Transverse colon (tissue), 4 donors: ENCODE data around the gene SLC12A7. TPM values are rescaled to one million over a fixed set of nuclear protein-coding genes. Genes with fewer than 3 reads are reported as not detected.

Experiments
- DNase-seq: peaks from one replicate; pipeline ENCODE4 v3.0.0-alpha.2; 2019
- H3K27ac ChIP-seq, 4 donors: fragments of 200-600 bp; sonication (generic); 2 replicates each; pipeline ENCODE4 v1.5.1; 2016 to 2018; ENCODE audit warnings: inconsistent platforms in 4 of 4
- H3K27me3 ChIP-seq: fragments of 200-600 bp; sonication (generic); 2 replicates; pipeline ENCODE4 v1.5.1; 2017; ENCODE audit warnings: inconsistent platforms
- H3K36me3 ChIP-seq, 4 donors: fragments of 200-600 bp; sonication (generic); 2 replicates each; pipeline ENCODE4 v1.5.1; 2017 to 2019; ENCODE audit warnings: inconsistent platforms in 4 of 4
- H3K4me1 ChIP-seq, 4 donors: fragments of 200-600 bp; sonication (generic); 2 replicates each; pipeline ENCODE4 v1.5.1; 2017 to 2020; ENCODE audit warnings: inconsistent platforms in 4 of 4
- H3K4me3 ChIP-seq, 4 donors: fragments of 200-600 bp; sonication (generic); 1 replicate in 1 of 4; 2 replicates in 3 of 4; pipeline versions ENCODE4 v1.5.1 to v1.6.1; 2017 to 2019; ENCODE audit warnings: inconsistent platforms in 4 of 4
- H3K9me3 ChIP-seq, 2 donors: fragments of 200-600 bp; sonication (generic); 2 replicates each; pipeline ENCODE4 v1.5.1; 2017 to 2019; ENCODE audit warnings: inconsistent platforms in 2 of 2
- CTCF ChIP-seq, 5 experiments: fragments of 200-600 bp in 3 of 5; fragments of 450-650 bp in 2 of 5; sonication (generic) in 3 of 5; IDR thresholded peaks; 1 replicate in 2 of 5; 2 replicates in 3 of 5; pipeline ENCODE4 v1.5.1; 2016 to 2017; ENCODE audit warnings: antibody characterized with exemption in 5 of 5, inconsistent platforms in 3 of 5, mild to moderate bottlenecking in 2 of 5, moderate library complexity in 1 of 5
- EP300 ChIP-seq: sonication (generic); formaldehyde crosslinking; IDR thresholded peaks from one replicate; pipeline ENCODE4 v1.6.1; 2017; ENCODE audit warnings: antibody characterized with exemption, low read depth
- POLR2A ChIP-seq: fragments of 450-650 bp; IDR thresholded peaks from one replicate; pipeline ENCODE4 v1.6.1; 2016; ENCODE audit warnings: antibody characterized with exemption, mild to moderate bottlenecking, moderate library complexity
- POLR2AphosphoS5 ChIP-seq, 3 donors: sonication (generic); formaldehyde crosslinking; IDR thresholded peaks; one replicate each; pipeline ENCODE4 v1.6.1; 2016; ENCODE audit warnings: antibody characterized with exemption in 3 of 3
- WGBS, 2 donors: methylation state at CpG; one replicate each; pipeline ENCODE4 v1.1.5; 2018; ENCODE audit warnings: low coverage in 1 of 2; 5-methylcytosine and 5-hydroxymethylcytosine counted together
- in situ Hi-C, 4 donors: fragments of 200-750 bp; cut with MboI; loops; one replicate each; pipeline versions ENCODE4 v1.15.0 to v1.15.1; 2017; ENCODE audit warnings: low sequenced_read_pairs in 3 of 4, low pct_ligation_motif_present in 1 of 4, low pct_unique_long_range_greater_than_20kb in 1 of 4
- intact Hi-C: fragments of 100-400 bp; cut with DNase I; formaldehyde crosslinking; loops from one replicate; pipeline ENCODE4 v1.15.1; 2023; ENCODE audit warnings: low total_unique reads
- total RNA-seq, 4 donors: library from RNA; depleted of rRNA; stranded (reverse); fragments of >200 nt; gene quantifications; one replicate each; pipeline ENCODE4 v1.1.0, GENCODE V29; 2016

SLC12A7 gene
- total RNA-seq, 4 donors from 2014 or later: 60.7 to 144 (median 61.4) TPM

- no peak for DNase-seq
These were observed 22.2 kb downstream of the SLC12A7 start for GRCh38 chr5:1089621-1090040.

GRCh38 chr5:1089146-1089545 lies 22.7 kb downstream of the SLC12A7 start:
- in situ Hi-C loops: no loop called here
- 64 to 78% methylated on average over 4 to 11 of the region's 11 CpGs for WGBS, 2 donors
- H3K27ac ChIP-seq: peak overlapping the region in 1 of 4 donors; percentile 20
- H3K4me3 ChIP-seq: no peak overlapping the region
- no peak for TF ChIP-seq CTCF (IDR thresholded peaks at IDR 0.05)
- TF ChIP-seq EP300: no peak
- no peak for TF ChIP-seq POLR2AphosphoS5 (IDR thresholded peaks at IDR 0.05)
- TF ChIP-seq POLR2A: no peak
- intact Hi-C loops: no loop called here
- peaks cover 0 to 15% (median 4%) of the 10 kb centered on the region in 4 donors for H3K4me1 ChIP-seq
- peaks cover 0 to 18% (median 7%) of the 10 kb centered on the region in 4 donors for H3K36me3 ChIP-seq
- no peak for DNase-seq
- H3K9me3 ChIP-seq: no peaks in the 10 kb centered on the region
- H3K27me3 ChIP-seq: no peaks in the 10 kb centered on the region

More at GRCh38 chr5:1089621-1090040, 22.2 kb downstream of the SLC12A7 start:
- in situ Hi-C loops (no loop called here), intact Hi-C loops (no loop called here)
- H3K27ac ChIP-seq: peak overlapping the region in 1 of 4 donors; percentile 20
- H3K27me3 ChIP-seq: no peaks in the 10 kb centered on the region
- H3K4me3 ChIP-seq: no peak overlapping the region
- peaks cover 0 to 15% (median 4%) of the 10 kb centered on the region in 4 donors for H3K4me1 ChIP-seq
- no peaks in the 10 kb centered on the region for H3K9me3 ChIP-seq
- peaks cover 0 to 14% (median 7%) of the 10 kb centered on the region in 4 donors for H3K36me3 ChIP-seq
- TF ChIP-seq POLR2A: no peak
- TF ChIP-seq EP300: no peak
- no peak for TF ChIP-seq CTCF (IDR thresholded peaks at IDR 0.05)
- TF ChIP-seq POLR2AphosphoS5 (IDR thresholded peaks at IDR 0.05): no peak
- WGBS, 2 donors: 33 to 57% methylated on average over 3 to 12 of the region's 15 CpGs

GRCh38 chr5:1088726-1089125 lies 23.1 kb downstream of the SLC12A7 start:
- 92% methylated on average over 14 of the region's 30 CpGs; no CpG with 5 or more reads in 1 of the 2 donors for WGBS, 2 donors
- no peak overlapping the region for H3K27ac ChIP-seq

GRCh38 chr5:1088031-1088430 lies 23.8 kb downstream of the SLC12A7 start:
- Histone ChIP-seq H3K27me3 (no peaks in the 10 kb centered on the region), H3K36me3 (peaks cover 0 to 21% (median 9%) of the 10 kb centered on the region in 4 donors), H3K4me1 (peaks cover 0 to 9% (median 4%) of the 10 kb centered on the region in 4 donors), H3K4me3 (no peak overlapping the region), H3K9me3 (no peaks in the 10 kb centered on the region), H3K27ac (no peak overlapping the region)
- TF ChIP-seq EP300 (no peak), POLR2AphosphoS5 (IDR thresholded peaks at IDR 0.05) (no peak), CTCF (IDR thresholded peaks at IDR 0.05) (no peak), POLR2A (no peak)
- in situ Hi-C loops: no loop called here
- intact Hi-C loops: no loop called here
- no peak for DNase-seq
- WGBS, 2 donors: 96 to 100% methylated on average over 2 to 22 of the region's 26 CpGs

More at GRCh38 chr5:1088726-1089125, 23.1 kb downstream of the SLC12A7 start:
- DNase-seq: no peak
- Histone ChIP-seq H3K36me3 (peaks cover 0 to 21% (median 7%) of the 10 kb centered on the region in 4 donors), H3K27me3 (no peaks in the 10 kb centered on the region), H3K4me1 (peaks cover 0 to 13% (median 4%) of the 10 kb centered on the region in 4 donors), H3K4me3 (no peak overlapping the region), H3K9me3 (no peaks in the 10 kb centered on the region)
- intact Hi-C loops: no loop called here
- in situ Hi-C loops: no loop called here
- TF ChIP-seq POLR2AphosphoS5 (IDR thresholded peaks at IDR 0.05) (no peak), CTCF (IDR thresholded peaks at IDR 0.05) (no peak), POLR2A (no peak), EP300 (no peak)
